ENCODE data around the gene TPRKB.
A peak's percentile ranks its signal among the peaks of the same experiment; 100 is the strongest.
"Not testable (repeated sequence)": the region's sequence is repeated elsewhere in the genome, so short reads cannot be mapped to it uniquely, and the experiment has no call there.

Gene TPRKB

DNA sequence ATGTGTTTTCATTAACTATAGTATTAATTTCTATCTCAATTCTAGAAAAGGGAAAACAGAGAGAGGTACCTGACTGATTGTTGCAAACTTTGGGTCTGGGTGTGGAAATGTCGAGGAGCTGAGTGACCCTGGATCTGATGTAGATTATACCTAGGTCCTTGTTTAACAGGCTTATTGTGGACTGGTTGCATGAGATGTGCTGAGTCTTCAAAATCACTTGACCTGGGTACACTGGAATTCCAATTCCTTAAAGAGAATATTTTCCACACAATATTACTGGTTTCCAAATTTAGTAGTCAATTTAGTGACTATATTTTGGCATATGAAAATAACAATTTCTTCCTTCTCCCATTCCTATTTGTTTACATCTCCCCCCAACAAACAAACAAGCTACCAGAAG is 29.2 kb upstream of the TPRKB start:
- Histone ChIP-seq H3K9me3 (ENCODE audit: control insufficient read depth, low read length) (no peaks in the 10 kb centered on the region), H3K9ac (ENCODE audit: low read length) (no peak overlapping the region), H3K4me1 (ENCODE audit: control insufficient read depth, insufficient read depth, low read length) (no peaks in the 10 kb centered on the region), H3K36me3 (ENCODE audit: control insufficient read depth, insufficient read depth, low read length) (peaks cover 7% of the 10 kb centered on the region), H3K4me3 (ENCODE audit: low read length) (no peak overlapping the region), H3K27me3 (ENCODE audit: control insufficient read depth, insufficient read depth, low read length) (no peaks in the 10 kb centered on the region)

- Histone ChIP-seq H3K4me3 (ENCODE audit: low read length) (no peak overlapping the region), H3K9ac (ENCODE audit: low read length) (no peak overlapping the region), H3K4me1 (ENCODE audit: control insufficient read depth, insufficient read depth, low read length) (no peaks in the 10 kb centered on the region), H3K36me3 (ENCODE audit: control insufficient read depth, insufficient read depth, low read length) (peaks cover 7% of the 10 kb centered on the region), H3K9me3 (ENCODE audit: control insufficient read depth, low read length) (no peaks in the 10 kb centered on the region), H3K27me3 (ENCODE audit: control insufficient read depth, insufficient read depth, low read length) (no peaks in the 10 kb centered on the region)
Observed at GRCh38 chr2:73764945-73765344, 27.8 kb upstream of the TPRKB start.

GRCh38 chr2:73762571-73762970 is 25.4 kb upstream of the TPRKB start:
- H3K9ac ChIP-seq (ENCODE audit: low read length) = no peak overlapping the region
- peaks cover 7% of the 10 kb centered on the region for H3K36me3 ChIP-seq (ENCODE audit: control insufficient read depth, insufficient read depth, low read length)

DNA sequence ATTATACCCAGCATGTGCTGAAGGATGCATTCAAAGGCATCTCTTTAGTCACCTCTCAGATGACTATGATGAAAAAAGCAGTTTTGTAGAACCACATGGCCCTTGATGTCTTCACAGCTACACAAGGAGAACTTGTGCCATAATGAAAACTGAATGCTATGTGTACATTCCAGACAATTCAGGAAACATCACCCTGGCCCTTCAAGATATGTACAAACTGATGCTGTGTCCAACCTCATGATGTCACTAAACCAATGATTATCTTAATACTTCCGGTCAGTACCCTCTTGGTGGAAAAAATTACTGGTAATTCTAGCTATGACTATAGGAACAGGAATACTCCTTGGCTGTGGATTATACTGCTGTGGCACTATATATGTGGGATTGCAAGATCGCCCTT is 22.8 kb upstream of the TPRKB start:
- no peak overlapping the region for H3K4me3 ChIP-seq (ENCODE audit: low read length)
- no peak overlapping the region for H3K9ac ChIP-seq (ENCODE audit: low read length)
- H3K9me3 ChIP-seq (ENCODE audit: control insufficient read depth, low read length) = no peaks in the 10 kb centered on the region
- H3K27me3 ChIP-seq (ENCODE audit: control insufficient read depth, insufficient read depth, low read length) = no peaks in the 10 kb centered on the region
- H3K4me1 ChIP-seq (ENCODE audit: control insufficient read depth, insufficient read depth, low read length) = no peaks in the 10 kb centered on the region
- H3K36me3 ChIP-seq (ENCODE audit: control insufficient read depth, insufficient read depth, low read length) = peaks cover 2% of the 10 kb centered on the region

More at GRCh38 chr2:73762571-73762970, 25.4 kb upstream of the TPRKB start:
- H3K4me1 ChIP-seq (ENCODE audit: control insufficient read depth, insufficient read depth, low read length) = no peaks in the 10 kb centered on the region
- no peaks in the 10 kb centered on the region for H3K27me3 ChIP-seq (ENCODE audit: control insufficient read depth, insufficient read depth, low read length)
- H3K4me3 ChIP-seq (ENCODE audit: low read length) = no peak overlapping the region
- H3K9me3 ChIP-seq (ENCODE audit: control insufficient read depth, low read length) = no peaks in the 10 kb centered on the region

- Histone ChIP-seq H3K9me3 (ENCODE audit: control insufficient read depth, low read length) (no peaks in the 10 kb centered on the region), H3K4me3 (ENCODE audit: low read length) (no peak overlapping the region), H3K9ac (ENCODE audit: low read length) (no peak overlapping the region), H3K36me3 (ENCODE audit: control insufficient read depth, insufficient read depth, low read length) (no peaks in the 10 kb centered on the region), H3K27me3 (ENCODE audit: control insufficient read depth, insufficient read depth, low read length) (no peaks in the 10 kb centered on the region), H3K4me1 (ENCODE audit: control insufficient read depth, insufficient read depth, low read length) (no peaks in the 10 kb centered on the region)
Observed at GRCh38 chr2:73759285-73759764, 22.2 kb upstream of the TPRKB start.

DNA sequence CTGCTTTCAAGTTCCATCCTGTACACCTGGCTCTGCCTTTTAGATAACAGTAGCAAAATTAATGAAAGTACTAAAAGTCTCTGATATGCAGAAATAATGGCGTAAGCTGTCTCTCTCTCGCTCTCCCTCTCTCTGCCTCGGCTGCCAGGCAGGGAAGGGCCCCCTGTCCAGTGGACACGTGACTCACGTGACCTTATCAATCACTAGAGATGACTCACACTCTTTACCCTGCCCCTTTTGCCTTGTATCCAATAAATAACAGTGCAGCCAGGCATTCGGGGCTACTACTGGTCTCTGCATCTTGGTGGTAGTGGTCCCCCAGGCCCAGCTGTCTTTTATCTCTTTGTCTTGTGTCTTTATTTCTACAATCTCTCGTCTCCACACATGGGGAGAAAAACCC is 17.2 kb upstream of the TPRKB start:
- not testable (repeated sequence) for H3K9ac ChIP-seq (ENCODE audit: low read length); H3K4me3 ChIP-seq (ENCODE audit: low read length); H3K36me3 ChIP-seq (ENCODE audit: control insufficient read depth, insufficient read depth, low read length); H3K27me3 ChIP-seq (ENCODE audit: control insufficient read depth, insufficient read depth, low read length); H3K4me1 ChIP-seq (ENCODE audit: control insufficient read depth, insufficient read depth, low read length); H3K9me3 ChIP-seq (ENCODE audit: control insufficient read depth, low read length)

GRCh38 chr2:73749314-73749713 is 12.2 kb upstream of the TPRKB start:
- H3K36me3 ChIP-seq (ENCODE audit: control insufficient read depth, insufficient read depth, low read length) = peaks cover 8% of the 10 kb centered on the region
- H3K9ac ChIP-seq (ENCODE audit: low read length) = no peak overlapping the region
- H3K4me3 ChIP-seq (ENCODE audit: low read length) = no peak overlapping the region
- H3K4me1 ChIP-seq (ENCODE audit: control insufficient read depth, insufficient read depth, low read length) = no peaks in the 10 kb centered on the region
- H3K9me3 ChIP-seq (ENCODE audit: control insufficient read depth, low read length) = no peaks in the 10 kb centered on the region
- no peaks in the 10 kb centered on the region for H3K27me3 ChIP-seq (ENCODE audit: control insufficient read depth, insufficient read depth, low read length)

- H3K4me1 ChIP-seq (ENCODE audit: control insufficient read depth, insufficient read depth, low read length) = no peaks in the 10 kb centered on the region
- H3K36me3 ChIP-seq (ENCODE audit: control insufficient read depth, insufficient read depth, low read length) = peaks cover 8% of the 10 kb centered on the region
- H3K27me3 ChIP-seq (ENCODE audit: control insufficient read depth, insufficient read depth, low read length) = no peaks in the 10 kb centered on the region
- H3K4me3 ChIP-seq (ENCODE audit: low read length) = no peak overlapping the region
- no peak overlapping the region for H3K9ac ChIP-seq (ENCODE audit: low read length)
- no peaks in the 10 kb centered on the region for H3K9me3 ChIP-seq (ENCODE audit: control insufficient read depth, low read length)
Observed at GRCh38 chr2:73746877-73747208, 9.7 kb upstream of the TPRKB start.

GRCh38 chr2:73746015-73746876 is 9.1 kb upstream of the TPRKB start:
- no peak overlapping the region for H3K9ac ChIP-seq (ENCODE audit: low read length)
- no peaks in the 10 kb centered on the region for H3K9me3 ChIP-seq (ENCODE audit: control insufficient read depth, low read length)
- H3K27me3 ChIP-seq (ENCODE audit: control insufficient read depth, insufficient read depth, low read length) = no peaks in the 10 kb centered on the region
- H3K4me1 ChIP-seq (ENCODE audit: control insufficient read depth, insufficient read depth, low read length) = no peaks in the 10 kb centered on the region
- H3K36me3 ChIP-seq (ENCODE audit: control insufficient read depth, insufficient read depth, low read length) = peaks cover 8% of the 10 kb centered on the region
- no peak overlapping the region for H3K4me3 ChIP-seq (ENCODE audit: low read length)

- Histone ChIP-seq H3K4me1 (ENCODE audit: control insufficient read depth, insufficient read depth, low read length) (no peaks in the 10 kb centered on the region), H3K27me3 (ENCODE audit: control insufficient read depth, insufficient read depth, low read length) (no peaks in the 10 kb centered on the region), H3K9ac (ENCODE audit: low read length) (no peak overlapping the region), H3K4me3 (ENCODE audit: low read length) (no peak overlapping the region), H3K9me3 (ENCODE audit: control insufficient read depth, low read length) (no peaks in the 10 kb centered on the region), H3K36me3 (ENCODE audit: control insufficient read depth, insufficient read depth, low read length) (peaks cover under 1% of the 10 kb centered on the region)
Observed at GRCh38 chr2:73740767-73741166, 3.6 kb upstream of the TPRKB start.

- no peak overlapping the region for H3K9ac ChIP-seq (ENCODE audit: low read length)
- H3K36me3 ChIP-seq (ENCODE audit: control insufficient read depth, insufficient read depth, low read length) = no peaks in the 10 kb centered on the region
- no peaks in the 10 kb centered on the region for H3K27me3 ChIP-seq (ENCODE audit: control insufficient read depth, insufficient read depth, low read length)
- H3K4me3 ChIP-seq (ENCODE audit: low read length) = no peak overlapping the region
- no peaks in the 10 kb centered on the region for H3K9me3 ChIP-seq (ENCODE audit: control insufficient read depth, low read length)
- H3K4me1 ChIP-seq (ENCODE audit: control insufficient read depth, insufficient read depth, low read length) = no peaks in the 10 kb centered on the region
Observed at GRCh38 chr2:73739101-73739500, 2.0 kb upstream of the TPRKB start.

DNA sequence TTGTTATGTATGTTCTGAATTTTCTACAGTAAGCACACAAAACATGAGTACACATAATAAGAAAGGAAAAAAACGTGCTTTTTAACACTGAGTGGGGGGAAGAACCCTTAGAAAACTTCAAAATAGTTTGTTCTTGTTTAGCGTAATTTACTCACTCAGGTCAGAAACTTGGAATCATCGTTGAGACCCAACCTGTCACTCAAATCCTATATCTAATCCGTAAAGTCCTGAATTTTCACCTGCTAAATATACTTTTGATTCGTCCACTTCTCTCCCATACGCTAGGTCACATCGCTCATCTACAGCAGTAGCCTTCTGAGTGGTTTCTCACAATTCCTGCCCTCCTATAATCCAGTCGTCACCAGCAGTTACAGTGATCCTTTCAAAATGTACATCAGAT is 767 bp downstream of the TPRKB start:
- Histone ChIP-seq H3K36me3 (ENCODE audit: control insufficient read depth, insufficient read depth, low read length) (no peaks in the 10 kb centered on the region), H3K9me3 (ENCODE audit: control insufficient read depth, low read length) (no peaks in the 10 kb centered on the region), H3K27me3 (ENCODE audit: control insufficient read depth, insufficient read depth, low read length) (no peaks in the 10 kb centered on the region), H3K9ac (ENCODE audit: low read length) (peak overlapping the region; percentile 66), H3K4me3 (ENCODE audit: low read length) (peak overlapping the region; percentile 98), H3K4me1 (ENCODE audit: control insufficient read depth, insufficient read depth, low read length) (no peaks in the 10 kb centered on the region)
